Measurements from ENCODE around the gene CMTM8.

- TF ChIP-seq, protein P1, sequence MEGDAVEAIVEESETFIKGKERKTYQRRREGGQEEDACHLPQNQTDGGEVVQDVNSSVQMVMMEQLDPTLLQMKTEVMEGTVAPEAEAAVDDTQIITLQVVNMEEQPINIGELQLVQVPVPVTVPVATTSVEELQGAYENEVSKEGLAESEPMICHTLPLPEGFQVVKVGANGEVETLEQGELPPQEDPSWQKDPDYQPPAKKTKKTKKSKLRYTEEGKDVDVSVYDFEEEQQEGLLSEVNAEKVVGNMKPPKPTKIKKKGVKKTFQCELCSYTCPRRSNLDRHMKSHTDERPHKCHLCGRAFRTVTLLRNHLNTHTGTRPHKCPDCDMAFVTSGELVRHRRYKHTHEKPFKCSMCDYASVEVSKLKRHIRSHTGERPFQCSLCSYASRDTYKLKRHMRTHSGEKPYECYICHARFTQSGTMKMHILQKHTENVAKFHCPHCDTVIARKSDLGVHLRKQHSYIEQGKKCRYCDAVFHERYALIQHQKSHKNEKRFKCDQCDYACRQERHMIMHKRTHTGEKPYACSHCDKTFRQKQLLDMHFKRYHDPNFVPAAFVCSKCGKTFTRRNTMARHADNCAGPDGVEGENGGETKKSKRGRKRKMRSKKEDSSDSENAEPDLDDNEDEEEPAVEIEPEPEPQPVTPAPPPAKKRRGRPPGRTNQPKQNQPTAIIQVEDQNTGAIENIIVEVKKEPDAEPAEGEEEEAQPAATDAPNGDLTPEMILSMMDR (conservative IDR thresholded peaks at IDR 0.05 in 1 of 2, IDR thresholded peaks at IDR 0.05 in 1 of 2; ENCODE audit: low read depth in 1 of 2, low read length in 2 of 2) = no peak
- no peak for TF ChIP-seq EZH2 (IDR thresholded peaks at IDR 0.05; ENCODE audit: low read length, missing control alignments)
Observed at GRCh38 chr3:32303977-32304881, 65.7 kb downstream of the CMTM8 start.

All from fibroblast of lung (primary cell).